IMR-90 (cell line): ENCODE data around the gene MMP20. TPM values are rescaled to one million over a fixed set of nuclear protein-coding genes. Genes with fewer than 3 reads are reported as not detected.

Experiments used
- ATAC-seq: fragments of 200-7000 bp; cut with Tn5 transposase; 2 replicates; pipeline ENCODE4 v1.9.1; 2020; ENCODE audit warnings: low read depth, mild to moderate bottlenecking, moderate library complexity
- BruUV-seq: library from RNA; stranded (reverse); fragments of 400-500 nt; replicated peaks from 2 replicates; lab custom pipeline; 2021; lab: Mats Ljungman, UMichigan
- CTCF ChIA-PET: fragments of 300-600 bp; formaldehyde crosslinking; extraction: SDS; loops from one replicate; lab custom pipeline; 2021; ENCODE audit warnings: antibody characterized with exemption; lab: Yijun Ruan, JAX
- POLR2A ChIA-PET: fragments of 300-600 bp; sonication (Branson Sonifier 250); formaldehyde crosslinking; loops from one replicate; lab custom pipeline; 2022; ENCODE audit warnings: antibody characterized with exemption; ENCODE audit not compliant: unreplicated experiment; lab: Charles Lee
- DNase-seq: peaks from one replicate; pipeline ENCODE4 v3.0.0; 2013
- H2AFZ ChIP-seq: replicated peaks from 2 replicates; pipeline ENCODE3; 2013; ENCODE audit warnings: low read length, mild to moderate bottlenecking; ENCODE audit not compliant: poor library complexity
- H2AK5ac ChIP-seq: 2 replicates; pipeline ENCODE4 v1.6.1; 2013; ENCODE audit warnings: low read depth, low read length, inconsistent platforms
- H2AK9ac ChIP-seq: replicated peaks from 2 replicates; pipeline ENCODE3; 2013; ENCODE audit warnings: mild to moderate bottlenecking, low read depth, low read length, moderate library complexity; ENCODE audit not compliant: poor library complexity
- H2BK120ac ChIP-seq: 2 replicates; pipeline ENCODE4 v1.6.1; 2013; ENCODE audit warnings: low read depth, low read length, inconsistent platforms
- H2BK15ac ChIP-seq: 3 replicates; pipeline ENCODE4 v1.6.1; 2013; ENCODE audit warnings: low read depth, low read length, inconsistent platforms
- H2BK20ac ChIP-seq: 2 replicates; pipeline ENCODE4 v1.6.1; 2013; ENCODE audit warnings: low read depth, mild to moderate bottlenecking, inconsistent platforms, low read length, moderate library complexity
- H2BK5ac ChIP-seq: 2 replicates; pipeline ENCODE4 v1.6.1; 2013; ENCODE audit warnings: mild to moderate bottlenecking, low read depth, low read length, inconsistent platforms; ENCODE audit not compliant: poor library complexity, severe bottlenecking
- H3K14ac ChIP-seq: replicated peaks from 2 replicates; pipeline ENCODE4 v1.6.1; 2013; ENCODE audit warnings: low read depth, low read length, inconsistent platforms
- H3K18ac ChIP-seq: 2 replicates; pipeline ENCODE4 v1.6.1; 2013; ENCODE audit warnings: low read depth, low read length, control low read depth
- H3K23ac ChIP-seq: 2 replicates; pipeline ENCODE4 v1.6.1; 2013; ENCODE audit warnings: low read depth, low read length, inconsistent platforms
- H3K27ac ChIP-seq: 2 replicates; pipeline ENCODE4 v1.5.1; 2013; ENCODE audit warnings: mild to moderate bottlenecking, control low read depth, low read length; ENCODE audit not compliant: insufficient read depth
- H3K27me3 ChIP-seq: 2 replicates; pipeline ENCODE4 v1.6.1; 2013; ENCODE audit warnings: low read length; ENCODE audit not compliant: control insufficient read depth, insufficient read depth
- H3K36me3 ChIP-seq: 2 replicates; pipeline ENCODE4 v1.6.1; 2013; ENCODE audit warnings: low read length, mixed read lengths; ENCODE audit not compliant: control insufficient read depth, insufficient read depth
- H3K4ac ChIP-seq: 2 replicates; pipeline ENCODE4 v1.6.1; 2013; ENCODE audit warnings: low read depth, low read length, inconsistent platforms
- H3K4me1 ChIP-seq: 2 replicates; pipeline ENCODE4 v1.6.1; 2013; ENCODE audit warnings: low read length, mixed read lengths; ENCODE audit not compliant: control insufficient read depth, insufficient read depth
- H3K4me2 ChIP-seq: 2 replicates; pipeline ENCODE4 v1.6.1; 2013; ENCODE audit warnings: low read depth, mild to moderate bottlenecking, control low read depth, low read length, moderate library complexity
- H3K4me3 ChIP-seq: 2 replicates; pipeline ENCODE4 v1.5.1; 2013; ENCODE audit warnings: low read depth, mild to moderate bottlenecking, control low read depth, low read length, moderate library complexity; ENCODE audit not compliant: insufficient read depth
- H3K56ac ChIP-seq: 2 replicates; pipeline ENCODE4 v1.6.1; 2013; ENCODE audit warnings: low read length, inconsistent platforms; ENCODE audit not compliant: insufficient read depth; ENCODE audit errors: extremely low read depth
- H3K79me1 ChIP-seq, 2 experiments: 2 replicates each; pipeline ENCODE4 v1.6.1; 2013; ENCODE audit warnings: low read length in 2 of 2, inconsistent platforms in 1 of 2, low read depth in 1 of 2
- H3K9ac ChIP-seq: 2 replicates; pipeline ENCODE4 v1.6.1; 2013; ENCODE audit warnings: low read depth, low read length, control low read depth
- H3K9me1 ChIP-seq: 2 replicates; pipeline ENCODE4 v1.6.1; 2013; ENCODE audit warnings: low read length, inconsistent platforms; ENCODE audit not compliant: insufficient read depth
- H3K9me3 ChIP-seq: 2 replicates; pipeline ENCODE4 v1.6.1; 2013; ENCODE audit warnings: low read length; ENCODE audit not compliant: control insufficient read depth, insufficient read depth
- H4K20me1 ChIP-seq: 2 replicates; pipeline ENCODE4 v1.6.1; 2013; ENCODE audit warnings: low read length, inconsistent platforms; ENCODE audit not compliant: insufficient read depth
- H4K5ac ChIP-seq: 2 replicates; pipeline ENCODE4 v1.6.1; 2013; ENCODE audit warnings: mild to moderate bottlenecking, low read depth, low read length, control low read depth
- H4K8ac ChIP-seq, 2 experiments: 2 replicates each; pipeline ENCODE4 v1.6.1; 2013; ENCODE audit warnings: low read depth in 2 of 2, low read length in 2 of 2, control low read depth in 1 of 2, inconsistent platforms in 1 of 2
- H4K91ac ChIP-seq: 2 replicates; pipeline ENCODE4 v1.6.1; 2013; ENCODE audit warnings: low read depth, low read length, inconsistent platforms; ENCODE audit not compliant: insufficient read depth
- BHLHE40 ChIP-seq: fragments of 150-350 bp; IDR thresholded peaks from 2 replicates; pipeline ENCODE4 v1.6.1; 2016; ENCODE audit warnings: mild to moderate bottlenecking, low read depth, low read length
- CEBPB ChIP-seq: IDR thresholded peaks from 2 replicates; pipeline ENCODE4 v1.6.1; 2012; ENCODE audit warnings: low read depth, low read length, improper control_type of control experiment
- CHD1 ChIP-seq: IDR thresholded peaks from 2 replicates; pipeline ENCODE4 v1.6.1; 2012; ENCODE audit warnings: low read depth, low read length, improper control_type of control experiment
- FOS ChIP-seq: fragments of 150-350 bp; IDR thresholded peaks from 2 replicates; pipeline ENCODE4 v1.6.1; 2016; ENCODE audit warnings: low read depth, low read length
- MAFK ChIP-seq: IDR thresholded peaks from 2 replicates; pipeline ENCODE4 v1.6.1; 2012; ENCODE audit warnings: low read depth, low read length, improper control_type of control experiment
- MAZ ChIP-seq: IDR thresholded peaks from 2 replicates; pipeline ENCODE4 v1.6.1; 2012; ENCODE audit warnings: low read depth, mild to moderate bottlenecking, low read length, improper control_type of control experiment, moderate library complexity, borderline replicate concordance
- MXI1 ChIP-seq: IDR thresholded peaks from 2 replicates; pipeline ENCODE4 v1.6.1; 2012; ENCODE audit warnings: low read depth, mild to moderate bottlenecking, low read length, moderate library complexity, borderline replicate concordance
- NFE2L2 ChIP-seq: fragments of 150-350 bp; IDR thresholded peaks from 2 replicates; pipeline ENCODE4 v1.6.1; 2016; ENCODE audit warnings: low read depth, mild to moderate bottlenecking, low read length
- POLR2A ChIP-seq: IDR thresholded peaks from 2 replicates; pipeline ENCODE4 v1.6.1; 2012; ENCODE audit warnings: mild to moderate bottlenecking, low read depth, low read length
- RCOR1 ChIP-seq: IDR thresholded peaks from 2 replicates; pipeline ENCODE4 v1.6.1; 2012; ENCODE audit warnings: mild to moderate bottlenecking, low read length, improper control_type of control experiment; ENCODE audit not compliant: insufficient replicate concordance
- RFX5 ChIP-seq: IDR thresholded peaks from 2 replicates; pipeline ENCODE4 v1.8.0; 2012; ENCODE audit warnings: low read depth, mild to moderate bottlenecking, low read length, moderate library complexity
- SMC3 ChIP-seq: fragments of 150-350 bp; IDR thresholded peaks from 2 replicates; pipeline ENCODE4 v1.6.1; 2016; ENCODE audit warnings: low read depth, mild to moderate bottlenecking, antibody characterized with exemption, low read length, moderate library complexity
- WGBS, 2 experiments: methylation state at CpG; one replicate each; pipeline versions ENCODE4 v1.1.5 to v1.1.7; 2013; ENCODE audit warnings: missing lambda C conversion rate in 2 of 2; ENCODE audit not compliant: insufficient read length in 1 of 2; ENCODE audit errors: extremely low coverage in 2 of 2; 5-methylcytosine and 5-hydroxymethylcytosine counted together
- dilution Hi-C: fragments of 300-500 bp; cut with HindIII; formaldehyde crosslinking; loops from one replicate; pipeline ENCODE4 v1.14.3; 2018; ENCODE audit warnings: low sequenced_read_pairs; ENCODE audit not compliant: unreplicated experiment
- in situ Hi-C: fragments of 300-500 bp; cut with MboI; formaldehyde crosslinking; loops from 3 replicates; pipeline ENCODE4 v1.14.3; 2019; ENCODE audit warnings: low sequenced_read_pairs, inconsistent platforms, mixed read lengths
- intact Hi-C: fragments of 100-400 bp; cut with micrococcal nuclease; formaldehyde crosslinking; loops from 2 replicates; pipeline ENCODE4 v1.10.0; 2022
- polyA plus RNA-seq, 3 experiments: library from polyadenylated mRNA; depleted of rRNA; stranded (reverse); fragments of >200 nt; gene quantifications; 2 replicates each; pipeline ENCODE4 v1.2.3, GENCODE V29; 2012; ENCODE audit warnings: low replicate concordance in 1 of 3
- total RNA-seq: library from RNA; depleted of rRNA; stranded (reverse); fragments of >200 nt; gene quantifications from 2 replicates; pipeline ENCODE4 v1.2.3, GENCODE V29; 2012
- TF ChIP-seq, protein P1 (sequence below): fragments of 150-350 bp; IDR thresholded peaks from 2 replicates; pipeline ENCODE4 v1.6.1; 2016; ENCODE audit warnings: low read depth, mild to moderate bottlenecking, low read length, moderate library complexity, borderline replicate concordance
- TF ChIP-seq, protein P2 (sequence below): conservative IDR thresholded peaks from 2 replicates; pipeline ENCODE4 v1.5.1; 2012; ENCODE audit warnings: mild to moderate bottlenecking, low read depth, low read length, improper control_type of control experiment

MMP20 gene
- total and polyA plus RNA-seq, 2 of the 4 experiments (the other 2 are of a cell fraction): not detected

DNA sequence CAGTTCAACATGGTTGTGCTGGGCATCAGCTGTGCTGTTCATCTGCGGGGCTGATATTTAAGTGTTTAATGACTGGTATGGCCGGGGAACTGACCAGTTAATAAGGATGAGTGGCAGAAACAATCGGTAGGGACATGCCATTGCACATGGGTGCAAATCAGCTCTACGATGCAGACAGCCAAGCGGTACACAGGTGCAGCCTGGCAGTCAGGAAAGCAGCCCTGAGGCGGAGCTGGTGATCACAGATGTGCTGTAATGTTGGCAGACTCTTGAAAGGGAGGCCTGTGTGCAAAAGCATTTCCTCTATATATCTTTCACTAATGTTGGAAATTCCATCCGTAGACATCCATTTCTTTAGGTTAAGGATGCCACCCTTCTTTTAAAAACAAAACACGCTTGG lies 1.1 kb downstream of the MMP20 start:
- CTCF ChIA-PET: no interaction called here
- no peak for TF ChIP-seq NFE2L2
- TF ChIP-seq POLR2A: no peak
- TF ChIP-seq, protein P1, sequence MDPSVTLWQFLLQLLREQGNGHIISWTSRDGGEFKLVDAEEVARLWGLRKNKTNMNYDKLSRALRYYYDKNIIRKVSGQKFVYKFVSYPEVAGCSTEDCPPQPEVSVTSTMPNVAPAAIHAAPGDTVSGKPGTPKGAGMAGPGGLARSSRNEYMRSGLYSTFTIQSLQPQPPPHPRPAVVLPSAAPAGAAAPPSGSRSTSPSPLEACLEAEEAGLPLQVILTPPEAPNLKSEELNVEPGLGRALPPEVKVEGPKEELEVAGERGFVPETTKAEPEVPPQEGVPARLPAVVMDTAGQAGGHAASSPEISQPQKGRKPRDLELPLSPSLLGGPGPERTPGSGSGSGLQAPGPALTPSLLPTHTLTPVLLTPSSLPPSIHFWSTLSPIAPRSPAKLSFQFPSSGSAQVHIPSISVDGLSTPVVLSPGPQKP: no peak
- TF ChIP-seq MAFK: no peak
- no peak for TF ChIP-seq BHLHE40
- TF ChIP-seq RFX5: no peak
- no peak for TF ChIP-seq CHD1
- no peak for TF ChIP-seq RCOR1
- TF ChIP-seq MAZ: no peak
- TF ChIP-seq MXI1: no peak
- no peak for TF ChIP-seq SMC3
- TF ChIP-seq, protein P2, sequence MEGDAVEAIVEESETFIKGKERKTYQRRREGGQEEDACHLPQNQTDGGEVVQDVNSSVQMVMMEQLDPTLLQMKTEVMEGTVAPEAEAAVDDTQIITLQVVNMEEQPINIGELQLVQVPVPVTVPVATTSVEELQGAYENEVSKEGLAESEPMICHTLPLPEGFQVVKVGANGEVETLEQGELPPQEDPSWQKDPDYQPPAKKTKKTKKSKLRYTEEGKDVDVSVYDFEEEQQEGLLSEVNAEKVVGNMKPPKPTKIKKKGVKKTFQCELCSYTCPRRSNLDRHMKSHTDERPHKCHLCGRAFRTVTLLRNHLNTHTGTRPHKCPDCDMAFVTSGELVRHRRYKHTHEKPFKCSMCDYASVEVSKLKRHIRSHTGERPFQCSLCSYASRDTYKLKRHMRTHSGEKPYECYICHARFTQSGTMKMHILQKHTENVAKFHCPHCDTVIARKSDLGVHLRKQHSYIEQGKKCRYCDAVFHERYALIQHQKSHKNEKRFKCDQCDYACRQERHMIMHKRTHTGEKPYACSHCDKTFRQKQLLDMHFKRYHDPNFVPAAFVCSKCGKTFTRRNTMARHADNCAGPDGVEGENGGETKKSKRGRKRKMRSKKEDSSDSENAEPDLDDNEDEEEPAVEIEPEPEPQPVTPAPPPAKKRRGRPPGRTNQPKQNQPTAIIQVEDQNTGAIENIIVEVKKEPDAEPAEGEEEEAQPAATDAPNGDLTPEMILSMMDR: no peak
- no peak for TF ChIP-seq FOS
- no peak for TF ChIP-seq CEBPB
- intact Hi-C loops (no loop called here), in situ Hi-C loops (no loop called here), dilution Hi-C loops (no loop called here)
- Histone ChIP-seq H2BK5ac (no peak overlapping the region), H3K27ac (no peak overlapping the region), H3K4me1 (peaks cover 3% of the 10 kb centered on the region; the same call in 1 of the 2 replicates), H3K18ac (no peak overlapping the region), H2BK20ac (no peak overlapping the region), H3K4me3 (no peak overlapping the region), H3K36me3 (no peaks in the 10 kb centered on the region), H3K9me3 (no peaks in the 10 kb centered on the region), H4K5ac (no peak overlapping the region), H3K23ac (no peak overlapping the region), H3K9me1 (peaks cover 10% of the 10 kb centered on the region; the same call in 1 of the 2 replicates), H2BK15ac (no peak overlapping the region), H4K20me1 (no peaks in the 10 kb centered on the region), H4K91ac (no peak overlapping the region), H4K8ac (no peak overlapping the region), H3K27me3 (no peaks in the 10 kb centered on the region), H2BK120ac (no peak overlapping the region), H3K9ac (no peak overlapping the region), H2AK9ac (no peak overlapping the region), H3K14ac (no peak overlapping the region), H3K56ac (no peak overlapping the region), H2AK5ac (peak overlapping the region; percentile 33; the same call in 1 of the 2 replicates), H3K79me1 (no peaks in the 10 kb centered on the region), H3K4me2 (no peak overlapping the region), H3K4ac (no peak overlapping the region), H2AFZ (no peak overlapping the region)
- DNase-seq (no peak), ATAC-seq (no peak)
- 95% methylated on average over 5 of the region's 8 CpGs; no CpG with 5 or more reads in 1 of the 2 experiments for WGBS, 2 experiments
- POLR2A ChIA-PET: no interaction called here
- no TSS peak for BruUV-seq
